HG03565 (cell line): ENCODE results near the gene TAF15.

Experiments used
- ATAC-seq: cut with Tn5 transposase; IDR thresholded peaks from one replicate; pipeline ENCODE4 v1.9.1; 2021; ENCODE audit warnings: mild to moderate bottlenecking, moderate library complexity; ENCODE audit not compliant: unreplicated experiment

TAF15 gene

DNA sequence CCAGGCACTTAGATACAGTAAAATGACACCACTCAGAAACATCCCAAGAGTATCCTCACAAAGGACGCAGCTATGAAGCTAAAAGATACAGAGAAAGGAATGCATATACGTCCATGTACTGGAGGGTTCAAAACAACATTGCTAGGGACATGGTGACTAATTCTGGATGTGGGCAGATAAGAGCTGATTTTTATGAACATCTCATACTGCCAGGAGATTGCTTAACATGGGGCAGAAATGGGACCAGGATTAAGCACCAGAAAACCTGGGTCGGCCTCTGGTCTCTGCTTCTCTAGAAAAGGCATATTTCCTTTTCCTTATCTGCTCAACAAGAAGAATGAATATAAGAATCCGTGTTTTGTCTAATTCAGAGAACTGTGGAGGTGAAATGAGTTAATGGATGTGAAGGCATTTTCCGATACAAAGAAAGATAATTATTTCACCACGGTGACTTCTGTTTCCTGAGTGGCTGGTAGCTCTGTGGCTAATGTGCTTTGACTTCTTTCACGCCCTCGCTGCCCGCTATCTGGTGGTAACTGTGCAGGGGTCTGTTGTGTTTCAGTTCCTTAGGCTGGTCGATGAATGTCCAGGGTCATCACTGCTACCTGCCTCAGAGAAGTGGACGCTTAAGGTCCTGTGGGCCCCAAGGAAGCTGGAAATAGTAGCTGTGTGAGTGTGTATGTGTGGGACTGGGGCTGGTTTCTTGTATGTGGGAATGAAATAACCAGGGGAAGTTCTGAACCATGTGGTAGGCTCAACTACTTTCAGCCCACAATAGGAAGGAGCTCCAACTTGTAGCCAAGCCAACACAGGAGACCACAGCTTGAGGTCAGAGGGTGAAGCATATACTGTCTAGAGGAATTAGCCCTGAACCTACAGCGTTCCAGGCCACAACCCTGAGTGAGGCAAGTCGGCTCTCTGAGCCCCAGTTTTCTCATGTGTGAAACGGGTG, 86.6 kb downstream of the TAF15 start:
- ATAC-seq, result no peak
